Measurements from ENCODE around the gene OTOP1.

- no peak for TF ChIP-seq ZNF701 (tag by site-specific recombination; IDR thresholded peaks at IDR 0.05)
- no peak for TF ChIP-seq ZNF621 (tag by site-specific recombination; IDR thresholded peaks at IDR 0.05)
- no peak for TF ChIP-seq CTCF (tag by site-specific recombination; IDR thresholded peaks at IDR 0.05)
- TF ChIP-seq ZSCAN18 (tag by site-specific recombination; IDR thresholded peaks at IDR 0.05) = no peak
- TF ChIP-seq ZBTB26 (tag by site-specific recombination; optimal IDR thresholded peaks at IDR 0.05) = no peak
Observed at GRCh38 chr4:4268776-4269175, 42.0 kb upstream of the OTOP1 start.

Data from HEK293 (cell line).